K562 (cell line): Measurements from ENCODE around the gene ZNF24. TPM values are rescaled to one million over a fixed set of nuclear protein-coding genes. Genes with fewer than 3 reads are reported as not detected.

Experiments
- ATAC-seq: fragments of 200-7000 bp; cut with Tn5 transposase; 3 replicates; pipeline ENCODE4 v1.9.1; 2020; ENCODE audit warnings: moderate library complexity
- BruUV-seq: library from RNA; stranded (reverse); fragments of 400-500 nt; replicated peaks from 2 replicates; lab custom pipeline; 2021; lab: Mats Ljungman, UMichigan
- CTCF ChIA-PET: fragments of 300-600 bp; formaldehyde crosslinking; extraction: SDS; loops from one replicate; lab custom pipeline; 2021; ENCODE audit warnings: low intra/inter-chr PET ratio; lab: Yijun Ruan, JAX
- POLR2A ChIA-PET: fragments of 300-600, 350-650 bp; sonication (Branson Sonifier 250); formaldehyde crosslinking; extraction: SDS; loops from one replicate; lab custom pipeline; 2021; ENCODE audit warnings: antibody characterized with exemption, inconsistent platforms; lab: Yijun Ruan, JAX
- DNase-seq, 4 experiments: peaks; one replicate each; pipeline versions ENCODE4 v3.0.0 to v3.0.0-alpha.2; 2011 to 2018; ENCODE audit warnings: low spot score in 3 of 4, mixed read lengths in 3 of 4; ENCODE audit errors: extremely low read depth in 1 of 4
- FAIRE-seq: peaks from 2 replicates; lab custom pipeline; 2011; peaks lifted over from hg19 to GRCh38; lab: Jason Lieb, UNC
- H2AFZ ChIP-seq: 2 replicates; pipeline ENCODE4 v1.6.0; 2011; ENCODE audit warnings: low read depth, low read length, control low read depth, inconsistent platforms
- H3K27ac ChIP-seq: fragments of 200-600 bp; 3 replicates; pipeline ENCODE4 v1.8.0; 2011; ENCODE audit warnings: low read depth, mild to moderate bottlenecking, control low read depth, inconsistent platforms, low read length, moderate library complexity, mixed read lengths; ENCODE audit errors: extremely low read depth
- H3K27me3 ChIP-seq, 2 experiments: fragments of 300-600 bp in 1 of 2; 2 replicates in 1 of 2; 3 replicates in 1 of 2; pipeline versions ENCODE4 v1.6.0 to v1.8.0; 2011; ENCODE audit warnings: inconsistent platforms in 2 of 2, low read length in 2 of 2, mild to moderate bottlenecking in 1 of 2, mixed read lengths in 1 of 2, moderate library complexity in 1 of 2; ENCODE audit not compliant: control insufficient read depth in 2 of 2, insufficient read depth in 2 of 2
- H3K36me3 ChIP-seq: fragments of 300-600 bp; 3 replicates; pipeline ENCODE4 v1.8.0; 2011; ENCODE audit warnings: mild to moderate bottlenecking, low read length, inconsistent platforms; ENCODE audit not compliant: control insufficient read depth, insufficient read depth
- H3K4me1 ChIP-seq, 2 experiments: fragments of 200-600 bp in 1 of 2; replicated peaks in 1 of 2; 2 replicates in 1 of 2; 3 replicates in 1 of 2; pipeline versions ENCODE4 v1.5.1 to v1.8.0; 2011; ENCODE audit warnings: inconsistent platforms in 2 of 2, low read length in 2 of 2, mild to moderate bottlenecking in 1 of 2, mixed read lengths in 1 of 2, moderate library complexity in 1 of 2; ENCODE audit not compliant: control insufficient read depth in 2 of 2, insufficient read depth in 2 of 2
- H3K4me2 ChIP-seq: 2 replicates; pipeline ENCODE4 v1.6.1; 2011; ENCODE audit warnings: low read length, control low read depth, inconsistent platforms, mixed read lengths; ENCODE audit not compliant: insufficient read depth
- H3K4me3 ChIP-seq: fragments of 200-600 bp; sonication (generic), shearing (Covaris generic); 2 replicates; pipeline ENCODE4 v1.5.1; 2016; ENCODE audit warnings: control low read depth, inconsistent platforms
- H3K79me2 ChIP-seq: fragments of 200-600 bp; 3 replicates; pipeline ENCODE4 v1.8.0; 2011; ENCODE audit warnings: low read length, inconsistent platforms; ENCODE audit not compliant: control insufficient read depth, insufficient read depth
- H3K9ac ChIP-seq, 2 experiments: 2 replicates each; pipeline versions ENCODE4 v1.6.0 to v1.6.1; 2011; ENCODE audit warnings: low read depth in 2 of 2, low read length in 2 of 2, control low read depth in 1 of 2, inconsistent platforms in 1 of 2, mild to moderate bottlenecking in 1 of 2, mixed read lengths in 1 of 2; ENCODE audit not compliant: insufficient read depth in 1 of 2
- H3K9me1 ChIP-seq: one replicate; pipeline ENCODE4 v1.6.0; 2011; ENCODE audit warnings: inconsistent platforms, mild to moderate bottlenecking, low read length, moderate library complexity; ENCODE audit not compliant: control insufficient read depth, insufficient read depth
- H3K9me3 ChIP-seq: replicated peaks from 2 replicates; pipeline ENCODE4 v1.5.1; 2011; ENCODE audit warnings: low read depth, low read length, inconsistent platforms; ENCODE audit not compliant: control insufficient read depth, insufficient read depth
- H4K20me1 ChIP-seq: replicated peaks from 2 replicates; pipeline ENCODE4 v1.6.1; 2011; ENCODE audit warnings: low read length, inconsistent platforms, mixed read lengths; ENCODE audit not compliant: control insufficient read depth, insufficient read depth
- ATF3 ChIP-seq, 2 experiments: fragments of 450-650 bp in 1 of 2; sonication (generic) in 1 of 2; formaldehyde crosslinking in 1 of 2; IDR thresholded peaks in 1 of 2; conservative IDR thresholded peaks in 1 of 2; 2 replicates each; pipeline versions ENCODE4 v1.6.1 to v1.8.1; 2016 to 2023; ENCODE audit warnings: mild to moderate bottlenecking in 2 of 2, moderate library complexity in 2 of 2, inconsistent platforms in 1 of 2, missing genetic modification reagents in 1 of 2
- FOSL1 ChIP-seq: fragments of 200-800 bp; sonication (Bioruptor generic); conservative IDR thresholded peaks from 2 replicates; pipeline ENCODE4 v1.6.1; 2016; ENCODE audit warnings: missing genetic modification characterization, missing compliant biosample characterization
- HIVEP1 ChIP-seq: fragments of 250-450 bp; sonication (Bioruptor Pico); IDR thresholded peaks from 2 replicates; pipeline ENCODE4 v1.4.0; 2020; ENCODE audit warnings: mild to moderate bottlenecking
- WGBS: fragments of 100-300 bp; shearing (Covaris generic); methylation state at CpG from one replicate; pipeline ENCODE4 v1.1.6; 2016; ENCODE audit warnings: low coverage, mixed read lengths; ENCODE audit not compliant: insufficient coverage; ENCODE audit errors: missing lambda C conversion rate; 5-methylcytosine and 5-hydroxymethylcytosine counted together
- in situ Hi-C: fragments of 300-500 bp; cut with MboI; formaldehyde crosslinking; loops from 4 replicates; pipeline ENCODE4 v1.15.0; 2018; ENCODE audit warnings: inconsistent platforms, mixed read lengths
- intact Hi-C: fragments of 100-400 bp; cut with micrococcal nuclease; formaldehyde crosslinking; loops from 2 replicates; pipeline ENCODE4 v1.14.2; 2022
- polyA plus RNA-seq, 8 experiments: library from polyadenylated mRNA; depleted of rRNA in 4 of 8; stranded (reverse) in 5 of 8; unstranded in 3 of 8; fragments of >200 nt; fragmentation: Nextera tagmentation in 2 of 8; fragmentation: Illumina TruSeq in 1 of 8; extraction: Ambion mirVana in 2 of 8; extraction: Trizol in 1 of 8; gene quantifications; 2 replicates each; pipeline versions ENCODE4 v1.2.1 to v1.2.3, GENCODE V29; 2011 to 2014; ENCODE audit warnings: inconsistent platforms in 1 of 8, missing spikeins in 1 of 8
- total RNA-seq, 7 experiments: library from RNA; depleted of rRNA in 6 of 7; stranded (reverse); fragments of >200 nt in 6 of 7; fragmentation: Illumina TruSeq in 2 of 7; extraction: Trizol in 2 of 7; gene quantifications; 2 replicates each; pipeline versions ENCODE4 v1.2.1 to v1.2.3, GENCODE V29; 2011 to 2021; ENCODE audit warnings: low replicate concordance in 1 of 7

The ZNF24 gene
- total and polyA plus RNA-seq, 9 of the 15 experiments (the other 6 are each of a cell fraction or from before 2014, with no cell fraction given) = 35.7 to 72.8 (median 54.1) TPM

- BruUV-seq = no TSS peak
- Histone ChIP-seq H3K79me2 (no peaks in the 10 kb centered on the region; the same call in 1 of the 3 replicates), H3K36me3 (no peaks in the 10 kb centered on the region), H3K9me1 (no peaks in the 10 kb centered on the region), H4K20me1 (no peaks in the 10 kb centered on the region), H3K9me3 (peaks cover 9% of the 10 kb centered on the region), H3K4me3 (no peak overlapping the region), H3K27ac (no peak overlapping the region), H3K4me1 (no peaks in the 10 kb centered on the region), H3K4me2 (no peak overlapping the region), H2AFZ (no peak overlapping the region), H3K9ac (no peak overlapping the region), H3K27me3 (no peaks in the 10 kb centered on the region)
- DNase-seq = no peak
- CTCF ChIA-PET = no interaction called here
- POLR2A ChIA-PET = no interaction called here
- in situ Hi-C loops = no loop called here
- no peak for ATAC-seq
- no peak for FAIRE-seq
- TF ChIP-seq FOSL1 (tag) = peak; percentile 56
- no peak for TF ChIP-seq HIVEP1 (CRISPR knock-in tag)
- 0 out of 2 replicates have a peak, but pooled peaks have one; percentile 27 for TF ChIP-seq ATF3 (IDR thresholded peaks at IDR 0.05)
- no peak for TF ChIP-seq ATF3 (CRISPR knock-in tag; conservative IDR thresholded peaks at IDR 0.05)
- intact Hi-C loops = no loop called here
- 25% methylated on average over 1 of the region's 1 CpG for WGBS
These were observed 61.9 kb downstream of the ZNF24 start for GRCh38 chr18:35282353-35282752.

Other genes starting within 250 kb of the ZNF24 start
- 13.2 and 13.8 TPM in 2 replicates for gene ZNF397, start 103.4 kb downstream of the ZNF24 start, total RNA-seq (2014; rRNA removed)
- 23.6 and 25.5 TPM in 2 replicates for gene ZNF397, start 103.4 kb downstream of the ZNF24 start, total RNA-seq (2014; rRNA removed; fragmentation: Illumina TruSeq; extraction: Trizol)
- gene ZNF397, start 103.4 kb downstream of the ZNF24 start, total RNA-seq (2015; rRNA removed; fragmentation: Illumina TruSeq; extraction: Trizol) = 19.0 and 19.6 TPM in 2 replicates
- gene ZNF397, start 103.4 kb downstream of the ZNF24 start, total RNA-seq (2021) = 15.1 and 16.3 TPM in 2 replicates
- gene ZNF397, start 103.4 kb downstream of the ZNF24 start, polyA plus RNA-seq (2011; rRNA removed) = 19.3 and 22.5 TPM in 2 replicates
- 19.8 and 24.2 TPM in 2 replicates for gene ZNF397, start 103.4 kb downstream of the ZNF24 start, polyA plus RNA-seq (2014; fragmentation: Illumina TruSeq; extraction: Trizol)
- 1 to 10 TPM; 6.4 to 8.7 TPM for gene ZNF397, start 103.4 kb downstream of the ZNF24 start, polyA plus RNA-seq (2014; fragmentation: Nextera tagmentation; extraction: Ambion mirVana)
- gene ZNF397, start 103.4 kb downstream of the ZNF24 start, polyA plus RNA-seq (2014; rRNA removed) = 17.0 and 20.5 TPM in 2 replicates
- gene ZSCAN30, start 54.2 kb downstream of the ZNF24 start, total RNA-seq (2014; rRNA removed) = 8.9 and 12.0 TPM in 2 replicates
- gene ZSCAN30, start 54.2 kb downstream of the ZNF24 start, total RNA-seq (2014; rRNA removed; fragmentation: Illumina TruSeq; extraction: Trizol) = 13.5 and 14.7 TPM in 2 replicates
- gene ZSCAN30, start 54.2 kb downstream of the ZNF24 start, total RNA-seq (2015; rRNA removed; fragmentation: Illumina TruSeq; extraction: Trizol) = 10.3 and 11.0 TPM in 2 replicates
- gene ZSCAN30, start 54.2 kb downstream of the ZNF24 start, total RNA-seq (2021) = 9.2 and 10.8 TPM in 2 replicates
- gene ZSCAN30, start 54.2 kb downstream of the ZNF24 start, polyA plus RNA-seq (2011; rRNA removed) = 13.6 and 14.0 TPM in 2 replicates
- gene ZSCAN30, start 54.2 kb downstream of the ZNF24 start, polyA plus RNA-seq (2014; fragmentation: Illumina TruSeq; extraction: Trizol) = 11.5 and 13.1 TPM in 2 replicates
- gene ZSCAN30, start 54.2 kb downstream of the ZNF24 start, polyA plus RNA-seq (2014; fragmentation: Nextera tagmentation; extraction: Ambion mirVana) = 1 to 10 TPM; 4.6 to 4.9 TPM
- 10.0 and 11.5 TPM in 2 replicates for gene ZSCAN30, start 54.2 kb downstream of the ZNF24 start, polyA plus RNA-seq (2014; rRNA removed)
- gene ZNF396, start 32.9 kb upstream of the ZNF24 start, total RNA-seq (2014; rRNA removed) = 0.73 and 1.6 TPM in 2 replicates
- 2.1 and 2.4 TPM in 2 replicates for gene ZNF396, start 32.9 kb upstream of the ZNF24 start, total RNA-seq (2014; rRNA removed; fragmentation: Illumina TruSeq; extraction: Trizol)
- 1.3 and 1.4 TPM in 2 replicates for gene ZNF396, start 32.9 kb upstream of the ZNF24 start, total RNA-seq (2015; rRNA removed; fragmentation: Illumina TruSeq; extraction: Trizol)
- 1.2 and 2.0 TPM in 2 replicates for gene ZNF396, start 32.9 kb upstream of the ZNF24 start, total RNA-seq (2021)
- gene ZNF396, start 32.9 kb upstream of the ZNF24 start, polyA plus RNA-seq (2011; rRNA removed) = 1.6 and 1.9 TPM in 2 replicates
- gene ZNF396, start 32.9 kb upstream of the ZNF24 start, polyA plus RNA-seq (2014; fragmentation: Illumina TruSeq; extraction: Trizol) = 1.9 and 2.1 TPM in 2 replicates
- gene ZNF396, start 32.9 kb upstream of the ZNF24 start, polyA plus RNA-seq (2014; fragmentation: Nextera tagmentation; extraction: Ambion mirVana) = 1 to 10 TPM; 2.0 to 2.3 TPM
- 1.3 and 1.9 TPM in 2 replicates for gene ZNF396, start 32.9 kb upstream of the ZNF24 start, polyA plus RNA-seq (2014; rRNA removed)
- 14.3 and 19.8 TPM in 2 replicates for gene INO80C, start 153.5 kb upstream of the ZNF24 start, total RNA-seq (2014; rRNA removed)
- gene INO80C, start 153.5 kb upstream of the ZNF24 start, total RNA-seq (2014; rRNA removed; fragmentation: Illumina TruSeq; extraction: Trizol) = 21.4 and 21.6 TPM in 2 replicates
- 18.8 and 19.2 TPM in 2 replicates for gene INO80C, start 153.5 kb upstream of the ZNF24 start, total RNA-seq (2015; rRNA removed; fragmentation: Illumina TruSeq; extraction: Trizol)
- gene INO80C, start 153.5 kb upstream of the ZNF24 start, total RNA-seq (2021) = 42.1 and 46.6 TPM in 2 replicates
- 33.6 and 34.8 TPM in 2 replicates for gene INO80C, start 153.5 kb upstream of the ZNF24 start, polyA plus RNA-seq (2011; rRNA removed)
- 46.6 and 49.8 TPM in 2 replicates for gene INO80C, start 153.5 kb upstream of the ZNF24 start, polyA plus RNA-seq (2014; fragmentation: Illumina TruSeq; extraction: Trizol)
- 10 to 100 TPM; 51.3 to 53.3 TPM for gene INO80C, start 153.5 kb upstream of the ZNF24 start, polyA plus RNA-seq (2014; fragmentation: Nextera tagmentation; extraction: Ambion mirVana)
- gene INO80C, start 153.5 kb upstream of the ZNF24 start, polyA plus RNA-seq (2014; rRNA removed) = 35.3 and 52.2 TPM in 2 replicates
- 23.4 and 26.3 TPM in 2 replicates for gene GALNT1, start 237.3 kb upstream of the ZNF24 start, total RNA-seq (2014; rRNA removed)
- 54.1 and 64.5 TPM in 2 replicates for gene GALNT1, start 237.3 kb upstream of the ZNF24 start, total RNA-seq (2014; rRNA removed; fragmentation: Illumina TruSeq; extraction: Trizol)
- gene GALNT1, start 237.3 kb upstream of the ZNF24 start, total RNA-seq (2015; rRNA removed; fragmentation: Illumina TruSeq; extraction: Trizol) = 44.8 and 48.8 TPM in 2 replicates
- 49.6 and 53.0 TPM in 2 replicates for gene GALNT1, start 237.3 kb upstream of the ZNF24 start, total RNA-seq (2021)
- 36.6 and 42.8 TPM in 2 replicates for gene GALNT1, start 237.3 kb upstream of the ZNF24 start, polyA plus RNA-seq (2011; rRNA removed)
- 35.4 and 40.2 TPM in 2 replicates for gene GALNT1, start 237.3 kb upstream of the ZNF24 start, polyA plus RNA-seq (2014; fragmentation: Illumina TruSeq; extraction: Trizol)
- gene GALNT1, start 237.3 kb upstream of the ZNF24 start, polyA plus RNA-seq (2014; fragmentation: Nextera tagmentation; extraction: Ambion mirVana) = 10 to 100 TPM; 14.4 to 16.0 TPM
- 20.5 and 22.4 TPM in 2 replicates for gene GALNT1, start 237.3 kb upstream of the ZNF24 start, polyA plus RNA-seq (2014; rRNA removed)